ENCODE data around the gene MAPRE2. TPM values are rescaled to one million over a fixed set of nuclear protein-coding genes. Genes with fewer than 3 reads are reported as not detected.

MAPRE2 gene
- total RNA-seq, 1 experiment from 2014 or later: 29.4 TPM

DNA sequence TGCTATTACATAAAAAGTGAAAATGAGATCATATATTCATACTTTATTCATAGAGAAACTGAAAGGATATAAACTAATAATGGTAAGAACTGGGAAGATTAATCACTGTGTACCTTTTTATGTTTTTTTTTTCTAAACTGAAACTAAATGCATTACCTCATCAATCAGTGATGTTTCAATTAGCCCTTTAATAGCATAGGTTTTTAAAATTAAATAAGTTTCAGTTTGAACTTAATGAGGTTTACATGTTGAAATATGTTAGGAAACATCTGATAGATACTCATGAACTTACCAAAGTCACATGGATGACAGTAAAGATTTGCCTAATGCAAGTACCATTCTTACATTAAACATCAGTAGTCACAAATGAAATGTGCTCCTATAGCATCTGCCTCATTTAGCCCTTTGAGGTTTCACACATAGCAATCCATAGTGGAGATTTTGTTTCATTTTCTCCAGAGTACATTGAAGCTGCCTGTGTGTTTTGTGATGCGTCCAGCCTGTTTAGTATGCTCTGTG lies 8.9 kb downstream of the MAPRE2 start:
- Histone ChIP-seq H3K79me1 (ENCODE audit: insufficient read depth, low read depth, low read length, poor library complexity, severe bottlenecking) (peaks cover 4% of the 10 kb centered on the region), H3K23ac (ENCODE audit: insufficient read length, low read depth, low read length) (no peak overlapping the region), H4K20me1 (ENCODE audit: control insufficient read depth, insufficient read depth, insufficient read length) (no peaks in the 10 kb centered on the region), H2BK20ac (ENCODE audit: low read depth, low read length, poor library complexity, severe bottlenecking) (no peak overlapping the region), H3K4me1 (ENCODE audit: insufficient read depth, low read length) (peaks cover 6% of the 10 kb centered on the region), H3T11ph (ENCODE audit: low read length) (no peak overlapping the region), H3K56ac (ENCODE audit: insufficient read length, low read depth, low read length) (no peak overlapping the region), H3K27ac (ENCODE audit: insufficient read length, low read depth, low read length) (no peak overlapping the region), H4K5ac (ENCODE audit: insufficient read length, low read depth, low read length) (no peak overlapping the region), H2BK120ac (ENCODE audit: low read depth, low read length, poor library complexity, severe bottlenecking) (no peak overlapping the region), H2BK15ac (ENCODE audit: low read depth, low read length) (no peak overlapping the region), H3K18ac (ENCODE audit: insufficient read length, low read depth, low read length) (no peak overlapping the region), H3K79me2 (ENCODE audit: insufficient read depth, low read length) (peaks cover 3% of the 10 kb centered on the region; the same call in 1 of the 2 replicates), H3K23me2 (ENCODE audit: insufficient read length, low read depth, low read length, poor library complexity, severe bottlenecking) (no peaks in the 10 kb centered on the region), H3K4ac (ENCODE audit: low read depth, low read length) (no peak overlapping the region), H4K91ac (ENCODE audit: insufficient read length, low read depth, low read length) (no peak overlapping the region), H3K14ac (ENCODE audit: insufficient read depth, low read length) (no peak overlapping the region), H2BK12ac (ENCODE audit: insufficient read length, low read depth, low read length) (no peak overlapping the region), H2BK5ac (ENCODE audit: insufficient read length, low read length) (no peak overlapping the region), H3K4me2 (ENCODE audit: insufficient read depth, insufficient read length, low read length) (no peak overlapping the region), H3K9me3 (ENCODE audit: control insufficient read depth, low read depth, low read length) (no peaks in the 10 kb centered on the region), H2AK5ac (ENCODE audit: insufficient read length, low read length) (no peak overlapping the region), H3K27me3 (ENCODE audit: insufficient read depth, low read length) (no peaks in the 10 kb centered on the region), H2AFZ (ENCODE audit: low read length) (no peak overlapping the region), H3K9ac (ENCODE audit: extremely low read depth, insufficient read length, low read length) (no peak overlapping the region), H4K8ac (replicated peaks; ENCODE audit: insufficient read length, low read depth, low read length) (no peak overlapping the region)
- WGBS (ENCODE audit: extremely low coverage, insufficient read length, low lambda C conversion rate): no CpG with 5 or more reads among the region's 1 CpG
- H3K9me3 Mint-ChIP-seq: no peaks in the 10 kb centered on the region
- H3K4me3 Mint-ChIP-seq: no peak overlapping the region
- H3K4me1 Mint-ChIP-seq: peaks cover 24 to 34% of the 10 kb centered on the region in 2 experiments
- no peak overlapping the region for H3K27ac Mint-ChIP-seq
- no peak for DNase-seq
- H3K36me3 Mint-ChIP-seq (ENCODE audit: insufficient read depth in 1 of 3, low read depth in 3 of 3): peaks cover 4 to 5% (median 5%) of the 10 kb centered on the region in 3 experiments
- TF ChIP-seq CTCF (conservative IDR thresholded peaks at IDR 0.05): no peak
- no peaks in the 10 kb centered on the region for H3K27me3 Mint-ChIP-seq (ENCODE audit: low read depth)

All from H9 (cell line).